Esophagus squamous epithelium (tissue), 5 donors: ENCODE results near the gene PMM2. TPM values are rescaled to one million over a fixed set of nuclear protein-coding genes. Genes with fewer than 3 reads are reported as not detected.

Experiments
- DNase-seq: peaks from one replicate; lab custom pipeline; 2025; lab: John Stamatoyannopoulos, UW
- H3K27ac ChIP-seq, 4 donors: fragments of 200-600 bp; sonication (generic); one replicate each; pipeline ENCODE4 v1.5.1; 2016 to 2019; ENCODE audit warnings: mild to moderate bottlenecking in 1 of 4
- H3K27me3 ChIP-seq, 4 donors: fragments of 200-600 bp; sonication (generic); 1 replicate in 3 of 4; 2 replicates in 1 of 4; pipeline versions ENCODE4 v1.5.1 to v1.6.0; 2017 to 2021; ENCODE audit warnings: antibody characterized with exemption in 1 of 4
- H3K36me3 ChIP-seq, 3 donors: fragments of 200-600 bp; sonication (generic); one replicate each; pipeline ENCODE4 v1.5.1; 2016 to 2019
- H3K4me1 ChIP-seq, 3 donors: fragments of 200-600 bp; sonication (generic); one replicate each; pipeline ENCODE4 v1.5.1; 2017 to 2019
- H3K4me3 ChIP-seq, 4 donors: fragments of 200-600 bp; sonication (generic); 1 replicate in 3 of 4; 2 replicates in 1 of 4; pipeline ENCODE4 v1.5.1; 2016 to 2019; ENCODE audit warnings: mild to moderate bottlenecking in 2 of 4, moderate library complexity in 1 of 4
- H3K9me3 ChIP-seq, 3 donors: fragments of 200-600 bp; sonication (generic); one replicate each; pipeline ENCODE4 v1.5.1; 2016 to 2019
- POLR2A ChIP-seq, 4 donors: fragments of 450-650 bp; IDR thresholded peaks; one replicate each; pipeline ENCODE4 v1.6.1; 2017; ENCODE audit warnings: antibody characterized with exemption in 4 of 4, mild to moderate bottlenecking in 4 of 4, moderate library complexity in 3 of 4
- WGBS, 2 donors: methylation state at CpG; one replicate each; pipeline ENCODE4 v1.1.5; 2018; 5-methylcytosine and 5-hydroxymethylcytosine counted together
- intact Hi-C: fragments of 100-400 bp; cut with DNase I; formaldehyde crosslinking; loops from one replicate; pipeline ENCODE4 v1.15.0; 2022
- total RNA-seq, 4 donors: library from RNA; depleted of rRNA; stranded (reverse); fragments of >200 nt; gene quantifications; one replicate each; pipeline ENCODE4 v1.1.0, GENCODE V29; 2016
- TF ChIP-seq, protein P1 (sequence below), 6 experiments: fragments of 450-650 bp in 4 of 6; fragments of 200-600 bp in 2 of 6; sonication (generic) in 2 of 6; IDR thresholded peaks; one replicate each; pipeline ENCODE4 v1.5.1; 2016 to 2019; ENCODE audit warnings: antibody characterized with exemption in 6 of 6, mild to moderate bottlenecking in 4 of 6, moderate library complexity in 4 of 6
- donor health status: DM: yes; HTN: yes; CAD: no.

PMM2 gene
- total RNA-seq, 4 donors from 2014 or later, result 36.3 to 54.3 (median 41.4) TPM

DNA sequence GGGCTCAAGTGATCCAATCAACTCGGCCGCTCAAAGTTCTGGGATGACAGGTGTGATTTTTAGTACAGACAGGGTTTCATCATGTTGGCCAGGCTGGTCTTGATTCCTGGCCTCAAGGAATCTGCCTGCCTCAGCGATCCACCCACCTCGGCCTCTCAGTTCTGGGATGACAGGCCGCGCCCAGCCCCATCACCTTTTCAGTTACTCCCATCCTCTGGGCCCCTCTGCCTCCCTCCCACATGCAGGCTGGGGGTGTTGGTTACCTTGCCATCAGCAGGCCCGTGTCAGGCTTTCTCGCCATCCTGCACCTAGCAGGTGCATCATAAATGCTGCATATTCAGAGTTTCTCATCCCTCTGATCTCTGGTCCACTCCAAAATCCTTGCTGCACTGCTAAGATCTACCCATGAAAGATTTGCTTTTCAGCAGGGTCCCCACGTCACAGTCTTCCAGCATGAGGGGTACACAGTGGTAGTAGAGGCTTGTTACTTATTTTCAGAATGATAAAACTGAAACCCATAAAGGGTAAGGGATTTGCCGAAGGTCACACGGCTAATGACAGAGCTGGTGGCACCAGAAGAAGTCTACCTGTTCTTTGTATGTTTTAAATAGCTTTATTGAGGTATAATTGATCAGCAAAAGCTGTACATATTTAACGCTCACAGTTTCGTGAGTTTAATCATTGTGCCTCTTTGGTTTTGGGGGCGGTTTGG, 16.6 kb downstream of the PMM2 start:
- Histone ChIP-seq H3K27ac (no peak overlapping the region), H3K27me3 (no peaks in the 10 kb centered on the region), H3K9me3 (no peaks in the 10 kb centered on the region), H3K4me3 (no peak overlapping the region), H3K36me3 (peaks cover 27 to 100% (median 51%) of the 10 kb centered on the region in 3 donors), H3K4me1 (peaks cover 0 to 8% (median 3%) of the 10 kb centered on the region in 3 donors)
- intact Hi-C loops, result no loop called here
- DNase-seq, result no peak
- no peak for TF ChIP-seq POLR2A (IDR thresholded peaks at IDR 0.05)
- TF ChIP-seq, protein P1, sequence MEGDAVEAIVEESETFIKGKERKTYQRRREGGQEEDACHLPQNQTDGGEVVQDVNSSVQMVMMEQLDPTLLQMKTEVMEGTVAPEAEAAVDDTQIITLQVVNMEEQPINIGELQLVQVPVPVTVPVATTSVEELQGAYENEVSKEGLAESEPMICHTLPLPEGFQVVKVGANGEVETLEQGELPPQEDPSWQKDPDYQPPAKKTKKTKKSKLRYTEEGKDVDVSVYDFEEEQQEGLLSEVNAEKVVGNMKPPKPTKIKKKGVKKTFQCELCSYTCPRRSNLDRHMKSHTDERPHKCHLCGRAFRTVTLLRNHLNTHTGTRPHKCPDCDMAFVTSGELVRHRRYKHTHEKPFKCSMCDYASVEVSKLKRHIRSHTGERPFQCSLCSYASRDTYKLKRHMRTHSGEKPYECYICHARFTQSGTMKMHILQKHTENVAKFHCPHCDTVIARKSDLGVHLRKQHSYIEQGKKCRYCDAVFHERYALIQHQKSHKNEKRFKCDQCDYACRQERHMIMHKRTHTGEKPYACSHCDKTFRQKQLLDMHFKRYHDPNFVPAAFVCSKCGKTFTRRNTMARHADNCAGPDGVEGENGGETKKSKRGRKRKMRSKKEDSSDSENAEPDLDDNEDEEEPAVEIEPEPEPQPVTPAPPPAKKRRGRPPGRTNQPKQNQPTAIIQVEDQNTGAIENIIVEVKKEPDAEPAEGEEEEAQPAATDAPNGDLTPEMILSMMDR (IDR thresholded peaks at IDR 0.05), result no peak
- 79 to 93% methylated on average over 12 to 14 of the region's 14 CpGs for WGBS, 2 donors

DNA sequence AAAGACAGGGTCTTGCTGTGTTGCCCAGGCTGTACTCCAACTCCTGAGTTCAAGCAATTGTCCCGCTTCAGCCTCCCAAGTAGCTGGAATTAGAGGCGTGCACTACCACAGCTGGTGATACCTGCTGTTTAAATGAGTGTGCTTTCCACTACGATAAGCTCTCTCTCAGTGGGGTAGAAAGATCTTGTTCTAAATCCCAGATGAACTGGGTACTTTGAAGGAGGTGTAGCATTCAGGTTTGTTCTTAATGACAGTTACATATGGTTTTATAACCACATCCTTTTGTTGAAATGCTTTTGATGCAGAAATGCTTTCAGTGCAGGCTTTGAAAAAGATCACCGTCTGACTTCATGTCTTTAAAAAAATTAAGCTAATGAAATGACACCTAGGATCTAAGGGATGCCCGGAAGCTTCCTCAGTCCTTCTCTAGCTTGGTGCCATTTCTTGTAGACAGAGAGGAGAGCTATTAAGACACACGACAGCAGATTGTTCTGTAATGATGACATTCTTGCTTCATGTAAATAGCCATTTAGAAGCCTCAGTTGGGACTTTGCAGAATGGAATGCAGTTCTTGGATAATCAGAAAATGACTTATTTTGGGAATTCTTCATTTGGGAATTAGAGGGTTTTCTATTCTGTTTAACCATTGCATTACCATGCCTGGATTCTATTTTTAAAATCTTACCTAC, 19.5 kb downstream of the PMM2 start:
- intact Hi-C loops, result no loop called here
- no peaks in the 10 kb centered on the region for H3K9me3 ChIP-seq
- no peaks in the 10 kb centered on the region for H3K27me3 ChIP-seq
- TF ChIP-seq POLR2A (IDR thresholded peaks at IDR 0.05), result no peak
- TF ChIP-seq, protein P1 (IDR thresholded peaks at IDR 0.05), result no peak
- no peak overlapping the region for H3K27ac ChIP-seq
- WGBS, 2 donors, result 75 to 78% methylated on average over 6 of the region's 6 CpGs
- H3K36me3 ChIP-seq, result peaks cover 24 to 100% (median 43%) of the 10 kb centered on the region in 3 donors
- no peak for DNase-seq
- peaks cover 0 to 3% (median under 1%) of the 10 kb centered on the region in 3 donors for H3K4me1 ChIP-seq
- no peak overlapping the region for H3K4me3 ChIP-seq

GRCh38 chr16:8818504-8819270, 21.0 kb downstream of the PMM2 start:
- DNase-seq, result no peak
- TF ChIP-seq POLR2A (IDR thresholded peaks at IDR 0.05), result no peak
- Histone ChIP-seq H3K9me3 (no peaks in the 10 kb centered on the region), H3K4me3 (no peak overlapping the region), H3K4me1 (no peaks in the 10 kb centered on the region), H3K27me3 (no peaks in the 10 kb centered on the region), H3K36me3 (peaks cover 11 to 94% (median 27%) of the 10 kb centered on the region in 3 donors), H3K27ac (no peak overlapping the region)
- intact Hi-C loops, result no loop called here
- 80 to 93% methylated on average over 5 to 8 of the region's 10 CpGs for WGBS, 2 donors

- WGBS, 2 donors, result 89 to 91% methylated on average over 6 of the region's 6 CpGs
- no peaks in the 10 kb centered on the region for H3K27me3 ChIP-seq
- peaks cover 11 to 94% (median 20%) of the 10 kb centered on the region in 3 donors for H3K36me3 ChIP-seq
- intact Hi-C loops, result no loop called here
- H3K9me3 ChIP-seq, result no peaks in the 10 kb centered on the region
- no peak overlapping the region for H3K27ac ChIP-seq
- TF ChIP-seq, protein P1 (IDR thresholded peaks at IDR 0.05), result no peak
- TF ChIP-seq POLR2A (IDR thresholded peaks at IDR 0.05), result no peak
- no peaks in the 10 kb centered on the region for H3K4me1 ChIP-seq
- no peak for DNase-seq
- no peak overlapping the region for H3K4me3 ChIP-seq
These were observed 21.9 kb downstream of the PMM2 start for GRCh38 chr16:8819411-8820034.

DNA sequence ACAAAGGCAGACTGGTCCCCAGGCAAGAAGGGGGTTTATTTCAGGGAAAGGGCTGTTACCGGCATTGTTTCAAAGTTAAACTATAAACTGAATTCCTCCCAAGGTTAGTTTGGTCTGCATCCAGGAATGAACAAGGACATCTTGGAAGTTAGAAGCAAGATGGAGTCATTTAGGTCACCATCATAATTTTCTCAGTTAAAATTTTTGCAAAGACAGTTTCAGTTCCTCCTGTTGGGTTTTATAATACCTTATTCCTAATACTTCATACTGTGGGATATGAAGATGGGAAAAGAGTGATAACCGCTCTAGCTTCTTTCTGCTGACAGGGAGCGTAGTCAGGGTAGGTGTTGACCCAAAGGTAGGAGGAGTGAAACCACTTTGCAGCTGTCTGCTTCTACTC, 24.8 kb downstream of the PMM2 start:
- Histone ChIP-seq H3K36me3 (peaks cover 6 to 78% (median 10%) of the 10 kb centered on the region in 3 donors), H3K27ac (no peak overlapping the region), H3K27me3 (no peaks in the 10 kb centered on the region), H3K4me3 (no peak overlapping the region), H3K4me1 (no peaks in the 10 kb centered on the region), H3K9me3 (no peaks in the 10 kb centered on the region)
- WGBS, 2 donors, result 94 to 95% methylated on average over 3 of the region's 3 CpGs
- TF ChIP-seq, protein P1 (IDR thresholded peaks at IDR 0.05), result no peak
- no peak for TF ChIP-seq POLR2A (IDR thresholded peaks at IDR 0.05)
- DNase-seq, result no peak
- intact Hi-C loops, result no loop called here
